Measurements from ENCODE around the gene POU2F3. TPM values are rescaled to one million over a fixed set of nuclear protein-coding genes. Genes with fewer than 3 reads are reported as not detected.

POU2F3 gene
- total RNA-seq, 3 donors from 2014 or later (not counting 1 experiment from before 2014, with no cell fraction given) = not detected

DNA sequence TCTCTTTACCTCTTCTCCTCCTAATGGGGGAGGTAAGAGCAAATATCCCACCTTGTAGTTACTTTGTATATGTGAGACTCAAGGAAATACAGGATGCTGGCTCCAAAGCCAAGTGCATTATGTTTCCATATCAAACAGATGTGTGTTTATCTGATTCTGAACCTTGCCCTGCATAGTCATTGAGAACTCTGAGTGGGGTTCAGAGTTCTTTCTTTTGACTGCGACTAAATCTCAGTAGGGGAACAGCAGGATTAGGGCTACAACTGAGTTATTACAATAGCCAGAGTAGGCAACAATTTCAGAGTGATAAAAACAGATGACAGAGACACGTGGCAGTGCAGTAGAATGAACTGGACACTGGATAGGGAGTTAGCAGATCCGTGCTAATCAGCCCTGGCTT, 51.0 kb downstream of the POU2F3 start:
- H3K27me3 Mint-ChIP-seq (ENCODE audit: low read depth in 2 of 2) = peaks cover 30 to 67% of the 10 kb centered on the region in 2 donors

DNA sequence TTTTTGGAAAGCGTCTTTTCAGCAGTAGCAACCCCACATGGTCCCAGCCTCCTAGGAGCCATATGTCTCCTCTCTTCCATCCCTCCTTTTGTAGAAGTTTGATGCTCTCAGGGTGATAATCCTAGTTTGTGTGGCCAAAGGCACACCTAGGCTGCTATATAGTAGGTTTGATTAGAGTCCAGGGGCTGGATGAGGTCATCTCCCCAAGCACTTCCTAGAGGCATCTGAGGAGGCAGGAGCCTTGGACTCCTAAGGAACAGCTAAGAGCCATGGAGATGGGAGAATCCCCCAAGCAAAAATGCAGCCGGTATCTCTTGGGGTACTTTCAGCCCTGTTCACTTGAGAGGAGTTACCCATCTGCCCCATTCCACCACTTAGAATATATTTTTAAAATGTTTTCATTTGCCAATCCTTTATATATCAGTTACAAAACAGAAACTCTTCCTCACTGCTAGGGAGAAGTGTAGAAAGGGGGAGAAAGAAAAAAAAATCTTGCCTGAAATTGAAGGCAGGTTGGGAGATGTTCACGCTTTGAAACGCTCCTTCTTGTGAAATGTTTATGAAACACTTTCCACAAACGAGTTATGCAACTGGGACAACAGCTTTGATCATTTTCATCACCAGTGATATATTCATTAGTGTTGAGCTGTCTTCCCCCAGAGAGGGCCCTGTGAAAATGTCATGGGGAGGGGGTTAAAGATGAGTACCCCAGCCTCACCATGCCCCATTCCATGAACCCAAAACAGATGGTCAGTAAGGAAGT, 53.3 kb downstream of the POU2F3 start:
- TF ChIP-seq, protein P1, sequence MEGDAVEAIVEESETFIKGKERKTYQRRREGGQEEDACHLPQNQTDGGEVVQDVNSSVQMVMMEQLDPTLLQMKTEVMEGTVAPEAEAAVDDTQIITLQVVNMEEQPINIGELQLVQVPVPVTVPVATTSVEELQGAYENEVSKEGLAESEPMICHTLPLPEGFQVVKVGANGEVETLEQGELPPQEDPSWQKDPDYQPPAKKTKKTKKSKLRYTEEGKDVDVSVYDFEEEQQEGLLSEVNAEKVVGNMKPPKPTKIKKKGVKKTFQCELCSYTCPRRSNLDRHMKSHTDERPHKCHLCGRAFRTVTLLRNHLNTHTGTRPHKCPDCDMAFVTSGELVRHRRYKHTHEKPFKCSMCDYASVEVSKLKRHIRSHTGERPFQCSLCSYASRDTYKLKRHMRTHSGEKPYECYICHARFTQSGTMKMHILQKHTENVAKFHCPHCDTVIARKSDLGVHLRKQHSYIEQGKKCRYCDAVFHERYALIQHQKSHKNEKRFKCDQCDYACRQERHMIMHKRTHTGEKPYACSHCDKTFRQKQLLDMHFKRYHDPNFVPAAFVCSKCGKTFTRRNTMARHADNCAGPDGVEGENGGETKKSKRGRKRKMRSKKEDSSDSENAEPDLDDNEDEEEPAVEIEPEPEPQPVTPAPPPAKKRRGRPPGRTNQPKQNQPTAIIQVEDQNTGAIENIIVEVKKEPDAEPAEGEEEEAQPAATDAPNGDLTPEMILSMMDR (IDR thresholded peaks at IDR 0.05) = no peak
- Mint-ChIP-seq H3K9me3 (no peaks in the 10 kb centered on the region), H3K27me3 (ENCODE audit: low read depth in 2 of 2) (peaks cover 37 to 80% of the 10 kb centered on the region in 2 donors), H3K27ac (no peak overlapping the region), H3K4me1 (peaks cover 0 to 6% of the 10 kb centered on the region in 2 donors), H3K36me3 (no peaks in the 10 kb centered on the region), H3K4me3 (no peak overlapping the region)
- Histone ChIP-seq H3K27me3 (ENCODE audit: control insufficient read depth, insufficient read depth, low read length) (peaks cover 2% of the 10 kb centered on the region), H3K27ac (ENCODE audit: low read length) (no peak overlapping the region), H3K4me3 (ENCODE audit: low read length) (no peak overlapping the region), H3K9me3 (ENCODE audit: control insufficient read depth, insufficient read depth, low read length) (no peaks in the 10 kb centered on the region), H3K36me3 (ENCODE audit: control insufficient read depth, insufficient read depth, low read length) (no peaks in the 10 kb centered on the region), H3K4me1 (ENCODE audit: control insufficient read depth, insufficient read depth, low read length) (no peaks in the 10 kb centered on the region)
- ATAC-seq = no peak
- DNase-seq = no peak
- intact Hi-C loops (cut with micrococcal nuclease) = no loop called here
- 78% methylated on average over 5 of the region's 5 CpGs for WGBS (ENCODE audit: insufficient coverage)

More for the DNA sequence above, 51.0 kb downstream of the POU2F3 start:
- H3K36me3 ChIP-seq (ENCODE audit: control insufficient read depth, insufficient read depth, low read length) = no peaks in the 10 kb centered on the region
- H3K4me1 ChIP-seq (ENCODE audit: control insufficient read depth, insufficient read depth, low read length) = no peaks in the 10 kb centered on the region
- no peak overlapping the region for H3K4me3 ChIP-seq (ENCODE audit: low read length)
- no peaks in the 10 kb centered on the region for H3K36me3 Mint-ChIP-seq
- peaks cover 0 to 6% of the 10 kb centered on the region in 2 donors for H3K4me1 Mint-ChIP-seq
- TF ChIP-seq, protein P1 (IDR thresholded peaks at IDR 0.05) = no peak
- no peak overlapping the region for H3K27ac ChIP-seq (ENCODE audit: low read length)
- no peaks in the 10 kb centered on the region for H3K9me3 Mint-ChIP-seq
- no peak for DNase-seq
- intact Hi-C loops (cut with micrococcal nuclease) = no loop called here
- no peak overlapping the region for H3K4me3 Mint-ChIP-seq
- H3K9me3 ChIP-seq (ENCODE audit: control insufficient read depth, insufficient read depth, low read length) = no peaks in the 10 kb centered on the region
- 53% methylated on average over 3 of the region's 3 CpGs for WGBS (ENCODE audit: insufficient coverage)
- peaks cover 2% of the 10 kb centered on the region for H3K27me3 ChIP-seq (ENCODE audit: control insufficient read depth, insufficient read depth, low read length)
- ATAC-seq = no peak
- H3K27ac Mint-ChIP-seq = no peak overlapping the region

DNA sequence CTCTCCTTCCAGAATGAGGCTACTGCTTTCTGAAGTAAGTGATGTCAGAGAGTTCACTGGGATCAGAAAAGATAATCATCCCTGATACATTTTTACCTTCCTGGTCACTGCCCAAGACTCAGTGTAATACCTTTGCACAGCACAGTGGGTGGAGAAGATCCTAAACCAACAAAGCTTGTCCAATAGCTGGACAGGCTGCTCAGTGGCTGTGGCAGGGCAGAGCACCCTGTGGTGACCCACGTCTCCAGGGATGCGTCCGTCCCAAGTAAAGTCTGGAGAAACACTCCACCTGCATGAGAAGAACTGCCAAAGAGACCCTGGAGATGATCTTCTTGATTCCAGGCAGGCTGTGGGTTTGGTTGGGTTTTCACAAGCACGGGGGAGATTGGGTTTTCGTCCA, 54.2 kb downstream of the POU2F3 start:
- Mint-ChIP-seq H3K36me3 (no peaks in the 10 kb centered on the region), H3K4me3 (no peak overlapping the region), H3K27ac (no peak overlapping the region), H3K9me3 (no peaks in the 10 kb centered on the region), H3K27me3 (ENCODE audit: low read depth in 2 of 2) (peaks cover 39 to 77% of the 10 kb centered on the region in 2 donors), H3K4me1 (peaks cover 0 to 6% of the 10 kb centered on the region in 2 donors)
- TF ChIP-seq, protein P1 (IDR thresholded peaks at IDR 0.05) = no peak
- 79% methylated on average over 5 of the region's 5 CpGs for WGBS (ENCODE audit: insufficient coverage)
- intact Hi-C loops (cut with micrococcal nuclease) = no loop called here
- ATAC-seq (no peak), DNase-seq (no peak)
- no peaks in the 10 kb centered on the region for H3K4me1 ChIP-seq (ENCODE audit: control insufficient read depth, insufficient read depth, low read length)
- H3K27me3 ChIP-seq (ENCODE audit: control insufficient read depth, insufficient read depth, low read length) = peaks cover 2% of the 10 kb centered on the region
- H3K4me3 ChIP-seq (ENCODE audit: low read length) = no peak overlapping the region
- no peak overlapping the region for H3K27ac ChIP-seq (ENCODE audit: low read length)
- no peaks in the 10 kb centered on the region for H3K36me3 ChIP-seq (ENCODE audit: control insufficient read depth, insufficient read depth, low read length)
- H3K9me3 ChIP-seq (ENCODE audit: control insufficient read depth, insufficient read depth, low read length) = no peaks in the 10 kb centered on the region

DNA sequence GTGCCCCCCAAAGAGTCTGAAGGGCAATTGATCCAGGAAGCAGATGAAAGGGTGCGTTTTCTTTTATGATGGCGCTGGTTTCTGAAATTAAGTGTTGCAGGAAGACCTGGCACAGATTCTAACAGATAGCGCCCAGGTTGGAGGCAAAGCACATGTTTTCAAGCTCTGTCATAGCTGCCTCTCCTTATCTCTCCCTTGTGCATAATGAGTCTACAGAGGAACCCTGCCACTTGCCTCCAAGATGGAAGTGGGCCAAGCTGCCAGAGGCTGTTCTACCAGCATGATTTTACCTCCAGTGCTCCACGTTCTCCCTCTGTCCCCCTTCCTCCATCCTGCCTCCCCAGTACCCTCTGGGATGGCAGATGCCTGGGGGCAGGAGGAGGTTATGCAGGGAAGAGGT, 55.2 kb downstream of the POU2F3 start:
- DNase-seq (no peak), ATAC-seq (no peak)
- Mint-ChIP-seq H3K27ac (no peak overlapping the region), H3K36me3 (no peaks in the 10 kb centered on the region), H3K27me3 (ENCODE audit: low read depth in 2 of 2) (peaks cover 33 to 66% of the 10 kb centered on the region in 2 donors), H3K9me3 (no peaks in the 10 kb centered on the region), H3K4me3 (no peak overlapping the region), H3K4me1 (no peaks in the 10 kb centered on the region)
- TF ChIP-seq, protein P1 (IDR thresholded peaks at IDR 0.05) = no peak
- Histone ChIP-seq H3K27ac (ENCODE audit: low read length) (no peak overlapping the region), H3K4me3 (ENCODE audit: low read length) (no peak overlapping the region), H3K4me1 (ENCODE audit: control insufficient read depth, insufficient read depth, low read length) (no peaks in the 10 kb centered on the region), H3K36me3 (ENCODE audit: control insufficient read depth, insufficient read depth, low read length) (no peaks in the 10 kb centered on the region), H3K9me3 (ENCODE audit: control insufficient read depth, insufficient read depth, low read length) (no peaks in the 10 kb centered on the region), H3K27me3 (ENCODE audit: control insufficient read depth, insufficient read depth, low read length) (peaks cover 2% of the 10 kb centered on the region)
- intact Hi-C loops (cut with micrococcal nuclease) = no loop called here
- 28% methylated on average over 3 of the region's 4 CpGs for WGBS (ENCODE audit: insufficient coverage)

All from natural killer cell (primary cell).